IMR-90 (cell line): ENCODE data around the gene PRDX5.

Experiments
- CEBPB ChIP-seq: IDR thresholded peaks from 2 replicates; pipeline ENCODE4 v1.6.1; 2012; ENCODE audit warnings: low read depth, low read length, improper control_type of control experiment
- CHD1 ChIP-seq: IDR thresholded peaks from 2 replicates; pipeline ENCODE4 v1.6.1; 2012; ENCODE audit warnings: low read depth, low read length, improper control_type of control experiment
- CTCF ChIP-seq: conservative IDR thresholded peaks from 2 replicates; pipeline ENCODE4 v1.5.1; 2012; ENCODE audit warnings: mild to moderate bottlenecking, low read depth, low read length, improper control_type of control experiment
- ELK1 ChIP-seq: fragments of 150-350 bp; IDR thresholded peaks from 2 replicates; pipeline ENCODE4 v1.6.1; 2016; ENCODE audit warnings: low read depth, mild to moderate bottlenecking, low read length, moderate library complexity, borderline replicate concordance
- FOS ChIP-seq: fragments of 150-350 bp; IDR thresholded peaks from 2 replicates; pipeline ENCODE4 v1.6.1; 2016; ENCODE audit warnings: low read depth, low read length
- MAFK ChIP-seq: IDR thresholded peaks from 2 replicates; pipeline ENCODE4 v1.6.1; 2012; ENCODE audit warnings: low read depth, low read length, improper control_type of control experiment
- MAZ ChIP-seq: IDR thresholded peaks from 2 replicates; pipeline ENCODE4 v1.6.1; 2012; ENCODE audit warnings: low read depth, mild to moderate bottlenecking, low read length, improper control_type of control experiment, moderate library complexity, borderline replicate concordance
- MXI1 ChIP-seq: IDR thresholded peaks from 2 replicates; pipeline ENCODE4 v1.6.1; 2012; ENCODE audit warnings: low read depth, mild to moderate bottlenecking, low read length, moderate library complexity, borderline replicate concordance
- POLR2A ChIP-seq: IDR thresholded peaks from 2 replicates; pipeline ENCODE4 v1.6.1; 2012; ENCODE audit warnings: mild to moderate bottlenecking, low read depth, low read length
- RAD21 ChIP-seq: IDR thresholded peaks from 2 replicates; pipeline ENCODE4 v1.6.1; 2012; ENCODE audit warnings: low read length, improper control_type of control experiment
- RFX5 ChIP-seq: IDR thresholded peaks from 2 replicates; pipeline ENCODE4 v1.8.0; 2012; ENCODE audit warnings: low read depth, mild to moderate bottlenecking, low read length, moderate library complexity
- USF2 ChIP-seq: fragments of 150-350 bp; IDR thresholded peaks from 2 replicates; pipeline ENCODE4 v1.6.1; 2017; ENCODE audit warnings: mild to moderate bottlenecking, antibody characterized with exemption, low read length, low read depth

GRCh38 chr11:64286801-64287159, 31.1 kb upstream of the PRDX5 start:
- no peak for TF ChIP-seq CTCF
- no peak for TF ChIP-seq POLR2A
- no peak for TF ChIP-seq USF2
- TF ChIP-seq CEBPB = no peak
- no peak for TF ChIP-seq ELK1
- no peak for TF ChIP-seq MAFK
- no peak for TF ChIP-seq RAD21
- TF ChIP-seq MXI1 = no peak
- no peak for TF ChIP-seq FOS
- TF ChIP-seq CHD1 = no peak
- TF ChIP-seq MAZ = no peak
- no peak for TF ChIP-seq RFX5
